HG02798 (cell line): ENCODE data around the gene TXNRD2.
"Not testable (repeated sequence)": the region's sequence is repeated elsewhere in the genome, so short reads cannot be mapped to it uniquely, and the experiment has no call there.

Experiments used
- ATAC-seq: cut with Tn5 transposase; IDR thresholded peaks from one replicate; pipeline ENCODE4 v1.9.1; 2021; ENCODE audit warnings: mild to moderate bottlenecking; ENCODE audit not compliant: unreplicated experiment, poor library complexity

TXNRD2 gene

GRCh38 chr22:19893363-19893762, 48.3 kb downstream of the TXNRD2 start:
- no peak for ATAC-seq

- no peak for ATAC-seq
Measured at GRCh38 chr22:19892925-19893324, 48.7 kb downstream of the TXNRD2 start.

- ATAC-seq = no peak
Measured at GRCh38 chr22:19892257-19892879, 49.2 kb downstream of the TXNRD2 start.

GRCh38 chr22:19891317-19892256, 50.0 kb downstream of the TXNRD2 start:
- ATAC-seq = no peak

GRCh38 chr22:19890502-19891316, 50.9 kb downstream of the TXNRD2 start:
- no peak for ATAC-seq

GRCh38 chr22:19889951-19890350, 51.7 kb downstream of the TXNRD2 start:
- ATAC-seq = no peak

- ATAC-seq = no peak
Measured at GRCh38 chr22:19888131-19888746, 53.4 kb downstream of the TXNRD2 start.

- no peak for ATAC-seq
Measured at GRCh38 chr22:19887256-19887985, 54.2 kb downstream of the TXNRD2 start.

GRCh38 chr22:19886605-19887255, 54.9 kb downstream of the TXNRD2 start:
- ATAC-seq = no peak

GRCh38 chr22:19885841-19886592, 55.6 kb downstream of the TXNRD2 start:
- no peak for ATAC-seq

GRCh38 chr22:19884954-19885751, 56.5 kb downstream of the TXNRD2 start:
- no peak for ATAC-seq

GRCh38 chr22:19884161-19884953, 57.3 kb downstream of the TXNRD2 start:
- ATAC-seq = no peak

- ATAC-seq = not testable (repeated sequence)
Measured at GRCh38 chr22:19883446-19883845, 58.2 kb downstream of the TXNRD2 start.

- ATAC-seq = no peak
Measured at GRCh38 chr22:19882446-19883381, 58.9 kb downstream of the TXNRD2 start.

- no peak for ATAC-seq
Measured at GRCh38 chr22:19880786-19881569, 60.6 kb downstream of the TXNRD2 start.
